Spleen (tissue), 7 donors: ENCODE data around the gene RPL32.

Experiments used
- CTCF ChIP-seq, 11 experiments: fragments of 200-600 bp in 7 of 11; fragments of 450-650 bp in 4 of 11; sonication (generic) in 4 of 11; IDR thresholded peaks in 8 of 11; conservative IDR thresholded peaks in 3 of 11; 1 replicate in 7 of 11; 2 replicates in 4 of 11; pipeline versions ENCODE4 v1.4.0 to v1.8.0; 2016 to 2021; ENCODE audit warnings: antibody characterized with exemption in 11 of 11, inconsistent platforms in 4 of 11, mild to moderate bottlenecking in 1 of 11
- POLR2A ChIP-seq, 3 donors: fragments of 450-650 bp; IDR thresholded peaks; one replicate each; pipeline ENCODE4 v1.5.1; 2017; ENCODE audit warnings: antibody characterized with exemption in 3 of 3, mild to moderate bottlenecking in 1 of 3
- POLR2AphosphoS5 ChIP-seq, 3 donors: sonication (generic); formaldehyde crosslinking; IDR thresholded peaks; one replicate each; pipeline ENCODE4 v1.5.1; 2017; ENCODE audit warnings: antibody characterized with exemption in 3 of 3
- donor health status: DM: no; HTN: no; CAD: no; lungs with moderate emphysema.
- donor health status: DM: no; HTN: no; CAD: no.
- donor health status: DM: no; HTN: no; CAD: no.

- TF ChIP-seq CTCF (IDR thresholded peaks at IDR 0.05 in 8 of 11, conservative IDR thresholded peaks at IDR 0.05 in 3 of 11) (no peak), POLR2AphosphoS5 (IDR thresholded peaks at IDR 0.05) (no peak), POLR2A (IDR thresholded peaks at IDR 0.05) (no peak)
Observed at GRCh38 chr3:12886736-12887135, 45.4 kb upstream of the RPL32 start.
